T follicular helper cell (primary cell): Measurements from ENCODE around the gene COLGALT1.

ENCODE experiments used
- DNase-seq: peaks from one replicate; pipeline ENCODE4 v3.0.0-alpha.2; 2020; ENCODE audit warnings: low read depth

Gene COLGALT1

DNA sequence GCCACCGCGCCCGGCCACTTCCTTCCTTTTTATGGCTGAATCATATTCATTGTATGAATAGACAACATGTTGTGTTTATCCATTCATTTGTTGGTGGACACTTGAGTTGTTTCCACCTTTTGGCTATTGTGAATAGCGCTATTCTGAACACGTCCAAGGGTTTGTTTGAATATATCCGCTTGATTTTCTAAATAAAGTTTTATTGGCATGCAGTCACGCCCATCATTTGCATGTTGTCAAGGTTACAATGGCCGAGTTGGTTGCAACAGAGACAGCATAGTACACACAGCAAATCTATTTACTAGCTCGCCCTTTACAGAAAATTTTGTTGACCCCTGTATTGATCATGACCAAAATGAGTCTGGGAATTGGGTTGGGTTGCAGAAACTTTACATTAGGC lies 43.5 kb downstream of the COLGALT1 start:
- DNase-seq, result no peak

DNA sequence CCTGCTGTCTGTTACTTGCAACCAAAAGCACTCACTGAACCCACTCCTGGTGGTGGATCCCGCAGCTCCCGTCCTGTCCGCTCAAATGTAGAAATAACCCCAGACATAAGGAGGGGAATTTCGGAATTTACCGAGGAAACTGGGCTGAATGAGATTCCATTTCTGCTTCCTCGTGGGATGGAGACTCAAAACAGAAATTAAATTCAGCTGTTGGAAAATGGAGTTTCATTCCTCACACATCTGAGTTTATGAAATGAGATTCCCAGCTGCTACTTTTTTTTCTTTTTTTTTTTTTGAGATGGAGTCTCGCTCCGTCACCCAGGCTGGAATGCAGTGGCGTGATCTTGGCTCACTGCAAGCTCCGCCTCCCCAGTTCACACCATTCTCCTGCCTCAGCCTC lies 44.3 kb downstream of the COLGALT1 start:
- DNase-seq, result no peak

- no peak for DNase-seq
Measured at GRCh38 chr19:17601683-17602082, 46.2 kb downstream of the COLGALT1 start.

GRCh38 chr19:17602217-17602616 lies 46.8 kb downstream of the COLGALT1 start:
- no peak for DNase-seq

DNA sequence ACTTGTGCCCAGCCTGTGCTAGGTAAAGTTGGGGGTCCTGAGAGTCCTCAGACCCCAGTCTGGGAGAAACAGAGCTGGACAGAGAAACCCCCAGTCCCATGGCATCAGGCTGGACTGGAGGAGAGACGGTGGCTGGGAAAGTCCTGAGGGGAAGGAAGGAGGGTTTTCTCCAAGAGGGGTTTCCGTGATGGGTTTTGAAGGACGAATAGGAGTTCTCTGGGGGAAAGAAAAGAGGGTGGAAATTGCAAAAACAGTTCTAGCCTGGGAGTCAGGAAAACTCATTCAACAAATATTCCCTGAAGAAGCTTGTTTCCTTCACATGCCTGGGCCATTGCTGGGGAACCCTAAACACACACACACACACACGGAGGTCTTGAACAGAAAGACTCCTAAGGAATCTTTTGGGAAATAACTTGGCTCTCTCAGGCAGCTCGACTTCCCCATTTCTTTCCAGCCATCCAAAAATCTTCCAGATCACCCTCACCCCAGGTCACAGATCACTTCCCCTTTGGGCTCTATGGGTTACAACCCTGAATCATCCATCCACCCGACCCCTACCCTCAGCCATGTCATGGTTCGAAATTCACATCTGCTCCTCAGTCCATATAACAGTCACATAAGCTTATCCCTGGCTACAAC lies 47.5 kb downstream of the COLGALT1 start:
- no peak for DNase-seq

- no peak for DNase-seq
Measured at GRCh38 chr19:17604372-17605025, 49.0 kb downstream of the COLGALT1 start.

GRCh38 chr19:17605117-17605516 lies 49.7 kb downstream of the COLGALT1 start:
- no peak for DNase-seq

DNA sequence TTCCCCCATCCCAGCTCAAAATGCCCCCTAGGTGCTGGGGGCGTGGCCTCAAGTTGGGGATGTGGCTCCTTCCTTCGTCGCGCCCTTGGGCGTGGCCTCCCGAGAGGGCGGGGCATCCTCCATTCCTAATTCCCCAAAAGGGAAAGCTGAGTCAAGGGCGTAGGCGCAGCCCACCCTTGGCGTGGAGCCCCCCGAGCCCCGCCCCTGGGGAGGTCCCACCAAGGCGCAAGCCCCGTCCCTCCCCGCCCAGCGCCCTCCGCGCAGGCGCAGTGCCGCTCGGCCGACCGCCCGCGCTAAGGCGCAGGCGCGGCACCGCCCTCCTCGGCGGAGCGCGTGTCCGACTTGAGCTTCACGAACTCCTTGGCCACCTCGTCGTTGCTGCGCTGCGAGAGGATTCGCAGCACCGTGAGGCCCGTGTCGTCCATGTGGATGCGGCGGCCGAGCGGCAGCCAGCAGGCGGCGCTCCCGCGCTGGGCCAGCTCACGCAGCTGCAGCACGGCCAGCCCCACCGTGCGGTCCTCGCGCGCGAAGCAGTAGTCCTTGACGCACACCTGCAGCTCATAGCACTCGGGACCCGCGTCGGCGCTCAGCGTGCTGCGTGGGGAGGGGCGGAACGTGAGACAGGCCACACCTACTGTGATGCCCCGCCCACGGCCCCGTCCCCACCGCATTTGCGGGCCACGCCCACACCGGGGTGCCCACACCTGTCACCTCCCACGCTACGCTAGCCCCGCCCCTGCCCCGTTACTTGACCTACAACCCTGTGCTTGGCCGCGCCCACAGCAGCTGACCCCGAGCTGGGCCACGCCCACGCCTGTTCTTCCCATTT lies 50.5 kb downstream of the COLGALT1 start:
- DNase-seq, result peak; percentile 80

GRCh38 chr19:17606590-17607185 lies 51.2 kb downstream of the COLGALT1 start:
- DNase-seq, result no peak

- DNase-seq, result no peak
Measured at GRCh38 chr19:17607936-17608335, 52.5 kb downstream of the COLGALT1 start.

GRCh38 chr19:17610384-17610783 lies 54.9 kb downstream of the COLGALT1 start:
- no peak for DNase-seq

GRCh38 chr19:17611462-17612244 lies 56.2 kb downstream of the COLGALT1 start:
- no peak for DNase-seq

DNA sequence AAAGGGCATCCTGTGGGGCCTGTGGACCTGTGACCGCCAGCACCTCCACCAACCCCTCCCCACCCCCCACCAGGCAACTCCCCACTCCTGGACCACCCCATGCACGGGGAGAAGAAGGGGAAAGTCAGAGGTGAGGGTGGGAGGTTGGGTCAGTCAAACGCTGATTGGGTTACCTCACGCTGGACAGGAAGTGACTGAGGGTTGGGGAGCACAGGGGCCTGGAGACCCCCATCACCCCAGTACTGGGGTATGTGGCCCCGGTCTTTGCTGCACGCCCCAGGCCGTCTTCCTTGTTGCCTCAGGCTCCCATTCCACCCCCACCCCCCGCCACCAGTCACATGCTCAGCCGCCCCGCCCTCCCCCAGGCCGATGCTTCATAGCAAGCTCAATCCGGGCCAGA lies 59.0 kb downstream of the COLGALT1 start:
- no peak for DNase-seq

DNA sequence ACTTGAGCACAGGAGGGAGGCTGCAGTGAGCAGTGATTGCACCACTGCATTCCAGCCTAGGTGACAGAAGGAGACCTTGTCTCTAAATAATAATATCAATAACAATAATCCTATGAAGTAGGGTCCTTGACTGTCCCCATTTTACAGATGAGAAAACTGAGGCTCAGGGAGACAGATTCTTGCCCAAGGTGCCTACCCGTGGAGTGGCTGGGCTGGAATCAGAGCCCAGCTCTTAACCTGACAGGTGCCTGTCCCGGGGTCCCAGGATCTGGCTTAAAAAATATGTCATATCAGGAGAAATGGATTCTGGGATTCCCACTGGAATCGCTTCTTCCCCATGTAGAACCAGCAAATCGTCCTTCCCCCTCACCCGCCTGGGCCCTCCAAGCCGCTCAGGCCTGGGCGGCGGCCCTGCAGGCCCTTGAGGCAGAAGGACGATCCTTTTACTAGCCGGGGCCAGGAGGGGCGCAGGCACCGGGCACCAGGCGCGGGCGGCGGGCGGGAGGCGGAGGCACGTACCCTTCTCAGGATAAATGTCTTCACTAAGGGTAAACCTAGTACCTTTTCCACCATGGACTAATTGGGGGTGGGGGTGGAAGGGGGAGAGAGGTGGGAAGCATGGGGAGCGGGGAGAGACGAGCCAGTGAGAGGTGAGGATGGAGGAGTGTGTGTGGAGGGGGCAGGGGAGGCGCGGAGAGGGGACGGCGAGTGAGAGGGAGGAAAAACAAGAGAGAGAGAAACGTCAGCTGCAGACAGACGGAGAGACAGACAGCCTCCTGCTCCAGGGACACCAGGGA lies 60.6 kb downstream of the COLGALT1 start:
- DNase-seq, result no peak

GRCh38 chr19:17616686-17616960 lies 61.2 kb downstream of the COLGALT1 start:
- no peak for DNase-seq

- no peak for DNase-seq
Measured at GRCh38 chr19:17616961-17617806, 61.7 kb downstream of the COLGALT1 start.

DNA sequence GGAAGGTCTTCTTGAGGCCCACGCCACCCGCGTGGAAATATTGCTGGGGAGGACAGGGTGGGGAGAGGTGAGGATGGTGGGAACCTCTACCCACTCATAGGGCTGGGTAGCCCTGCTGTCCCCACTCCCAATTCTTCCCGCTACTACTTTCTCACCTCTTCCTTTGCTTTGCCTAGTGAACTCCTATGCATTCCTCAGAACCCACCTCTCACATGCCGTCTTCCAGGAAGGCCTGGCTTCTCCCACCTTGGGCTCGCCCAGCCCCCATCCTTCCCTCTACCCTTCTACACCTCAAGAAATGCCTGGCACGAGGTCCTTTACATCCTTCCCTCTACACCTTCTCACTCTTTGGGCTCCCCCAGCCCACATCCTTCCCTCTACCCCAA lies 62.4 kb downstream of the COLGALT1 start:
- no peak for DNase-seq

DNA sequence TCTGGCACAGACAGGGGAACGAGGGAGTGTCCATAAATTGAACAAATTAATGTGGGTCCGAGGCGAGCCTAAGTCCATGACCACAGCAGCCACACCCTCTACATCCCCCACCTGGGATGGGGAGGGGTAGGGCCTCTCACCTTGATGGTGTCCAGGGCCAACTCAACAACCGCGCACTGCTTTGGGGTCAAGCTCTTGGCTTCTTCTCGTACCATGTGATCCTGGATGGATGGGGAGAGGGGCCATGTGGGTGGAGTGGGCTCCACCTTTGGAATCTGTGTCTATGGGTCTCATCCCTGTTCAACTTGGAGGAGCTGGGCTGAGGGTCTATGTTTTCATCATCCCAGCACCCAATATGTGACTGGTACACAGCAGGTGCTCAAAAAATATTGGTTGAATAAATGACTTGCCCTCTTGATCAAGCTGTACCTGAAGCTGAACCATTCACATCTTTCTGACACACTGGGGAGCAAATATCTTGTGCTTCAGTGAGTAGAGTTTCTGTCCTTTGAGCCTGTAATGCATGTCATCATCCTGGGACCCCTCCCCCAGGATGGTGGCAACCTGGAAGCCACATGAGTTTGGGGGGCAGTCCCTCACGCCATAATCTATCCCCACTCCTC lies 62.9 kb downstream of the COLGALT1 start:
- DNase-seq, result no peak

GRCh38 chr19:17618936-17619335 lies 63.5 kb downstream of the COLGALT1 start:
- no peak for DNase-seq

- no peak for DNase-seq
Measured at GRCh38 chr19:17620696-17621095, 65.2 kb downstream of the COLGALT1 start.
